Islet precursor cell (in vitro differentiated cells): ENCODE results near the gene C1QA.
"Not testable (repeated sequence)": the region's sequence is repeated elsewhere in the genome, so short reads cannot be mapped to it uniquely, and the experiment has no call there.

ENCODE experiments used
- DNase-seq: peaks from one replicate; pipeline ENCODE4 v3.0.0-alpha.2; 2018

Gene C1QA

DNA sequence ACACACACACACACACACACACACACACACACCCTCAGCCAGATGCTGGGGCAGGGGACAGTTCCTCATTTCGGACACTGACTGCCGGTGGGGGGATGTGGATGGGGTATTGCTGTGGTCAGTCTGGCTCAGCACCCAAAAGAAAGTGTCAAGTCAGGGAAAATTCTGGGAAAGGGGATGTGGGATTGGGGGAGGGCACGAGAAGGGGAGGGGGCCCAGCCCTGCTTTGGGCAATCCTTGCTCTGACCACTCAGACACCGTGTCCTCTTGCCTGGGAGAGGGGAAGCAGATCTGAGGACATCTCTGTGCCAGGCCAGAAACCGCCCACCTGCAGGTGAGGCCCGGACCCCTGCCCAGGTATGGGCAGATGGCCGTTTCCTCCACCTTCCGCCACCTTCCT is 7.0 kb downstream of the C1QA start, which contains the start of gene C1QC:
Gene C1QC (plus strand): TSS at position 253 of the 400 bp plus-strand sequence. CDS start 391 bp downstream, outside the sequence.
- DNase-seq = no peak

DNA sequence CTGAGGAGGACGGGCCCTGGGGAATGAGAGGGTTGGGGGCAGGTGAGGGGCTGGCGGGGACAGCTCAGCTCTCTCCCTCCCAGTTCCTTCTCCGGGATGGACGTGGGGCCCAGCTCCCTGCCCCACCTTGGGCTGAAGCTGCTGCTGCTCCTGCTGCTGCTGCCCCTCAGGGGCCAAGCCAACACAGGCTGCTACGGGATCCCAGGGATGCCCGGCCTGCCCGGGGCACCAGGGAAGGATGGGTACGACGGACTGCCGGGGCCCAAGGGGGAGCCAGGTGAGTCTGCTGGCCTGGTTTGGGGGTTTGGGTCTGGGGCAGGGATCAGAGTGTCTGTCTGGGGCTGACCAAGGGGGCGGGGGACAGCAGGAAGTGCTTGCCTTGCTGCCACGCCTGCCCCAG is 7.5 kb downstream of the C1QA start:
- no peak for DNase-seq

DNA sequence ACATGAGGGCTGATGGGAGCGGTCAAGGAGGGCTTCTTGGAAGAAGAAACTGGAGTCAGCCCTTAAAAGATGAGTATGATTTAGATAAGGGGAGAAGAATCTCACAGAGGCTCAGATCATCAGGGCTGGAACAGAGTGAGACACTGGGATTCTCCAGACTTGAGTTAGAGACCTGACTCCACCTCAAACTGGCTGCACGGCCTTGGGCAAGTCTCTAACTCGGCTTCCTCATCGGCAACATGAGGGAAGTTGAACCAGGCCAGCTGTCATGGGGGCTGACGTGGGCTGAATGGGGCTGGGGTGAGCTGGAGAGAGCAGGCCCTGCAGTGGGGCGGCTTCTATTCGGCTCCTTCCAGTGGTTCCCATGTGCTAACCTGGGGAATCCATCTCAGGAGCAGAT is 9.5 kb downstream of the C1QA start:
- no peak for DNase-seq

DNA sequence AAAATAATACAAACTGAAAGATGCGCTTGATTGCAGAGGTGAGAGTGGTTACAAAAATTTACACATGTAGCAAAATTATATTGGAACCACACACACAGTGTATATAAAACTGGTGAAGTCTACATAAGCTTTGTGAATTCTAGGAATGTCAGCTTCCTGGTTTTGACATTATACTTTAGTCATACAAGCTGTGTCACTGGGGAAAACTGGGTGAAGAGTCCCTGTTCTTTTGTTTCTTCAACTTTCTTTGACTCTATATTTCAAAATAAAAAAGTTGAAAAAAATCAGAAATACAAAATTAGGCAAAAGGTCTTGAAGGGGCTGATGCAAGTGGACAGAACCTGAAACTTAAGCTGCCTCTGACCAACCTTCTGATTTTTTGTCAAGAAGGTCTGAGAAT is 10.0 kb downstream of the C1QA start:
- no peak for DNase-seq

DNA sequence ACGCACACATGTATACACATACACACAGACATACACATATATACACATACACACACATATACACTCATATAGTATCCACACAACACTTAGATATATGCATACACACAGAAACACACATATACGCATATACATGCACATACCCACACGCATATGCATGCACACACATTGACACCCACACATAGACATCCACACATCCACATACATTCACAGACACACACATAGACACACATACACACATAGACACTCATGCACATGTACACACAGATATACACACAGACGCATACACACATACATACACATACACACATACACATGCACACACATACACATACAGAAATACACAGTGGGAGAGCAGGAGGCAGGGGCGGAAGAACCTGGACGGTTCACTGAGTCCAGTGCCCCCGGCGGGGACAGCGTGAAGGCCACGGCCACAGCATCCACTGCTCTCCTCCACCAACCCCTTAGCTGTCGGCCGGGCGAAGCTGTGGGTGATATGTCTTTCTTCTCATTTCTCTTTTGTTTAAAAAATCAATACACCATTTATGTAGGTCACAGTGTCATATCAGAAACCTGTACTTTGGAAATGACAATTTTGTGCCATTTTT is 13.8 kb downstream of the C1QA start:
- no peak for DNase-seq

DNA sequence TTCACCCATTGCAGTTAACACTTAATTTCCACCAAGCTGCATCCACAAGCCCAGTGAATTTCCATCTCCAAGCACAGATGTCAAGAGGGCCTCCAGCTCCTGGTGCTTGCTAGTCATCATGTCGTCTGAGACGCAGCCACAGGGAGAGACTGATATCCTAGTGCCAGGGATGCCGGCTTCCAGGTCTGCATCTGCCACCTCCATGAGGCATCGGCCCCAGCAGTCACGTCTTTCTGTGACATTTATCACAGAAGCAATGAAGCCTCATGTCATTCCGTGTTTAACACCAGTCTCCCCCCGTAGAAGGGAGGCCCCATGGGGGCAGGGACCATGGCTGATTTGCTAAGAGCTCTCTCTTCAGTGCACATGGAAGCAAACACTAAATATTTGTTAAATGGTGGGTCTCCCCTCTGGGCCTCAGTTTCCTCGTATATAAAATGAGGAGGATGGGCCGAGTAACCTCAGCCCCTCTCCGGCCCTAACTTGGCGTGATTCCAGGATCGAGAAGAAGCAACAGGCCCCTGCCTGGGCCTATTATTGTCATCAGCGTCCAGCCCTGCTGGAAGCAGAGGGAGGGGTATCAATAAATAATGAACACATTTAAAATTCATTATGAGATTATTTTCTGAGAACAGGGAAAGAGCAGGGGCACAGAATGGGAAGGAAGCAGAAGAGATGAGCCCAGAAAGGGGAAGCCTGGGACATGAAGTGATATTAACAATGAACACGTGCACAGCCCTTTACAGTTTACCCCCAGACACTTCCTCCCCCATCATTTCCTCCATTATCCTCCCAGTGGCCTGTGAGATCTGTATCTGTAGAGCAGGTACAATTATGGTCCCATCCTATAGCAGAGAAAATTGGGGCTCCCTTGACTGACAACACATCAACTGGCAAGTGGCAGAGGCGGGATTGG is 15.8 kb downstream of the C1QA start:
- DNase-seq = no peak

DNA sequence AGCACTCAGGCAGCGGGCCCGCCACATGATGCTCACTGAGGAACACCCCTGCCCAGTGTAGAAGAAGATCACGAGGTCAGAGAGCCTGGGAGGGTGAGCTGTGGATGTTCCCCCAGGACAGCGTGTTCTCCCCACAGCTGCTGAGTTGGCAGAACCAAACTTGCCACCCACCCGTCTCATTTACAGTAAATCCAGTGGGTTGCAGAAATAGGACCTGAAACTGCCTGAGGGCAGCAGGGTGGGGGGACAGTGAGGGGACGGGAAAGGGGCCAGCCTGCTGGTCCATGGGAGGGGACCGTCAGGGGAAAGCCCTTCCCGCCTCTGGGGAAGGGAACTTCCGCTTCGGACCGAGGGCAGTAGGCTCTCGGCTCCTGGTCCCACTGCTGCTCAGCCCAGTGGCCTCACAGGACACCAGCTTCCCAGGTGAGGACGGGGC is 16.5 kb downstream of the C1QA start, which contains the start of gene C1QB:
Gene C1QB (plus strand): TSS at position 356 of the 436 bp plus-strand sequence. CDS start 6,227 bp downstream, outside the sequence.
- DNase-seq = no peak

DNA sequence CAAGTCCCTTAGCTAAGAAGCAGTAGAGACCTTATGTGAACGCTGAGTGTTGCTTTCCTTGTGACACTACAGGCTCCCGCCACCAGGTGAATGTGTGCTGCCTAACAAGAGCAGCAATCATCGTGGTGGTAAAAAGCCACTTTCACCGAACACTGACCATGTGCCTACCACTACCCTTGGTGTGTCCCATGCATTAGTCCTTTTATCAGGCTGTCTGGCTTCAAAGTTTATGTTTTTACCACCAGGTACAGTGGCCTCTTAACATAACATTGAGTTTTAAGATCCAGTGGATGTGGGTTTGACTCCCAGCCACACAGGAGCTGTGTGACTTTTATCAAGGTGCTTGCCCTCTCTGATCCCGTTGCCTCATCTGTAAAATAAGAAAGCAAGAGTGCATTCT is 18.3 kb downstream of the C1QA start:
- DNase-seq = no peak

DNA sequence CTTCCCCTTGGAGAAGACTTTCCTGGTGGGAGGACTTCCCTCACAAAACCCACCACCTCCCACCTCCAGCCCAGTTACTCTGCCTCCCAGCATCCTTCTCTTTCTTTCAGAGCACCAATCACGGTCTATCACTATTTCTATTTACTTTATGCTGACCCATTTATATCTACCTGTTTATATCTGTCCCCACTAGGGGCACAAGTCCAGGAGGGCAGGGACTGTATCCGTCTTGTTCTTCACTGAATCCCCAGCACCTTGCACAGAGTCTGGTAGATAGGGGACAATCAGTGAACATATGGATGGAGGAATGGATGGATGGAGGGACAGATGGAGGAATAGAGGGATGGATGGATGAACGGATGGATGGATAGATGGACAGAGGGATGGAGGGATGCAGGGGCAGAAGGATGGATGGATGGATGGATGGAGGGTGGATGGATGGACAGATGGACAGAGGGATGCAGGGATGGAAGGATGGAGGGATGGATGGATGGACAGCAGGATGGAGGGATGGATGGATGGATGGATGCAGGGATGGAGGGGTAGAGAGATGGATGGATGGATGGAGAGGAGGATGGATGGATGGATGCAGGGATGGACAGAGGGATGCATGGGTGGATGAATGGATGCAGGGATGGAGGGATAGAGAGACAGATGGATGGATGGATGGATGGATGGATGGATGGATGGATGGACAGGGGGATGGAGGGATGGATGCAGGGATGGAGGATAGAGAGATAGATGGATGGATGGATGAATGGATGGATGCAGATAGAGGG is 22.1 kb downstream of the C1QA start:
- DNase-seq = no peak

DNA sequence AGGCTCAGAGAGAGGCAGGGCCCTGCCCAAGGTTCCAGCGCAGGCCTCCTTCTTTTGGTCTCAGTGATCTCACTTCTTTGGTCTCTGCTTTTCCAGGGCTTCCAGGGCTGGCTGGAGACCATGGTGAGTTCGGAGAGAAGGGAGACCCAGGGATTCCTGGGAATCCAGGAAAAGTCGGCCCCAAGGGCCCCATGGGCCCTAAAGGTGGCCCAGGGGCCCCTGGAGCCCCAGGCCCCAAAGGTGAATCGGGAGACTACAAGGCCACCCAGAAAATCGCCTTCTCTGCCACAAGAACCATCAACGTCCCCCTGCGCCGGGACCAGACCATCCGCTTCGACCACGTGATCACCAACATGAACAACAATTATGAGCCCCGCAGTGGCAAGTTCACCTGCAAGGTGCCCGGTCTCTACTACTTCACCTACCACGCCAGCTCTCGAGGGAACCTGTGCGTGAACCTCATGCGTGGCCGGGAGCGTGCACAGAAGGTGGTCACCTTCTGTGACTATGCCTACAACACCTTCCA is 24.4 kb downstream of the C1QA start:
- no peak for DNase-seq

DNA sequence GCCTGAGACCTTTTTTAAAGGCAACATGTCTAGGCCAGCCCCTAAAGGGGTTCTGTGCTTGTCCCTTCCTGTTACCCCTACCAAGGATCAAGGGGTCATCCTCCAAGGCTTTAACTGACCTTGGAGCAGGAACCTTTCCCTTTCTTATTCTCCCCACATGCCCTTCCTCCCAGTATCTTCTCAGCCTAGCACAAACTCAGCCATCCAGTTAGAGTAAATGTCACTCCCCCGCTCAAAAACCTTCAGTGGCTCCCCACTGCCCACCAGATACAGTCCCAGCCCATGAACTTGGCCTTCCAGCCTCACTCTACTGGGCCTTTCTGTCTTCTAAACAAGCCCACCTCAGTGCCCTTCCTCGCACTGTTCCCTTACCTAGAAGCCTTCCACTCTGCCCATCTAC is 25.5 kb downstream of the C1QA start:
- no peak for DNase-seq

DNA sequence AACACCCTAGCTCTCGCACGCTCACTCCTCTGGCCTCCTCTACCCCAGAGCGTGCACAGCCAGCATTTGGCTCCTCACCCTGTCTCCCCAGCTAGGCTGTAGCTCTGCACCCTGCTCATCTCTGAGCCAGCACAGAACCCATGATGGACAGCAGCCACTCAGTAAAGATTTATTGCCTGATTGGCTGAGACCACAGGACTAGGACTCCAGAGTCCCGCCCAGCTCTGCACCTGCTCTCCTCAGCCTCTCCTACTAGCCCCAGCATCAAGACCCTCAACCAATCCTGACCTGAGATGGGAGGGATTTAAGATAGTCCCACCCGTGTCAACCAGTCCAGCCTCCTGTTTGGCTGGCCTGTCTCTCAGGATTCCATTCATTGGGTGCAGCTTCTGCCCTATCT is 25.9 kb downstream of the C1QA start:
- DNase-seq = peak; percentile 77

DNA sequence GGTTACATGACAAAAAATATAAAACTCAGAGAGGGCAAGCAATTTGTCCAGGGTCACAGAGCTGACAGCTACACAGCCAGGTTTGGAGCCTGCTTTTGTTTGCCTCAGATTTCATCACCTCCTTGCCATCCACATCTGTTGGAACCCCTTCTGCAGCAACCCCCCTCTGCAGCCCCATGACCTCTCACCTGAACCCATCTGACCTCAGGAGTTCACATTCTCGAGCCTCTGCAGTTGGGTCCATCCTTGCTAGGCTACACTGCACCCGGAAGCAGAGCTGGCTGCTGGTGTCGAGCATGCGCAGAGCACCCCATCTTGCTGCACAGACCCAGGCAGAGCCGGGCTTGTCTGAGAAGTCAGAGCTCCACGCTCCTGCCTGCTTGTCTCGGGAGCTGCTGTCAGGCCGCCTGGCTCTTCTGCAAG is 26.6 kb downstream of the C1QA start:
- DNase-seq = no peak

DNA sequence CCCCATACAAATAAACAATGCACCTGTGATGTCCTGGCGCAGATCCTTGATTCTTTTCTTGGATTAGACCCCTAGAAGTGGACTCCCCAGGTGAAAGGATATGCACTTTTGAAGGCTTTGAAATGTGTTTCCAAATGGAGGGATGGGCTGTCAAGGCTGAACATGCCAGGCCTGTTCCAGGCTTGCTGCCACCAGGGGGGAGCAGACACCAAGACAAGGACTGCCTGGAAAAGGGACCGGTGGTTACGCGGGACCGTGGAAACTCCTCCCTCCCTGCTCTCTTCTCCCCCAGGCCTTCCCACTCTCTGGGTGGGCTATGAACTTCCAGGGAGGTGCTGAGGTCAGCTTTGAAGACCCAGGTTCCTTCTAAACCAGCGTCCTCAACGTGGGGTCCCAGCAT is 29.3 kb downstream of the C1QA start:
- DNase-seq = peak; percentile 69

DNA sequence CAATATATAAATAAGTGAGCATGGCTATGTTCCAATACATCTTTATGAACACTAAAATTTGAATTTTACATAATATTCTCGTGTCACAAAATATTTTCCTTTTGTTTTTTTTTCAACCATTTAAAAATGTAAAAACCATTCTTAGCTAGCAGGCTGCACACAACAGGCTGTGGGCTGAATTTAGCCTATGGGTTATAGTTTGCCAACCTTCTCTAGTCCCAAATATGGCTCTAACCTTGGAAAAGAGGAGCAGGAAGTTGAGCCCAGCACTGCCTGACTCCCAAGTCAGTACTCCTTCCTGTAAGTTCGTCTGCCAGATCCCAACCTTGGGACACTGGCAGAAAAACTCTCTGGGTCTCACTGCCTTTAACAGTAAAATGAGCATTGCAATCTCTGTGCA is 30.0 kb downstream of the C1QA start:
- DNase-seq = no peak

DNA sequence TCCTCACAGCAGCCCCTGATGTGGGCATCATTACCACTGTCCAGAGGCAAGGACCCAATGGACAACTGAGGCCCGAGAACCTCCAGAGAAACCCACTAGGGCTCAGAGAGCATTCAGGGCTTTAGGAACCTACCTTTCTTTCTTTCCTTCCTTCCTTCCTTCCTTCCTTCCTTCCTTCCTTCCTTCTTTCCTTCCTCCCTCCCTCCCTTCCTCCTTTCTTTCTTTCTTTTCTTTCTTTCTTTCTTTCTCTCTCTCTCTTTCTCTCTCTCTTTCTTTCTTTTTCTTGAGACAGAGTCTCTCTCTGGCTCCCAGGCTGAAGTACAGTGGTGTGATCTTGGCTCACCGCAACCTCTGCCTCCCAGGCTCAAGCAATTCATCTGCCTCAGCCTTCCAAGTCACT is 32.4 kb downstream of the C1QA start:
- not testable (repeated sequence) for DNase-seq

DNA sequence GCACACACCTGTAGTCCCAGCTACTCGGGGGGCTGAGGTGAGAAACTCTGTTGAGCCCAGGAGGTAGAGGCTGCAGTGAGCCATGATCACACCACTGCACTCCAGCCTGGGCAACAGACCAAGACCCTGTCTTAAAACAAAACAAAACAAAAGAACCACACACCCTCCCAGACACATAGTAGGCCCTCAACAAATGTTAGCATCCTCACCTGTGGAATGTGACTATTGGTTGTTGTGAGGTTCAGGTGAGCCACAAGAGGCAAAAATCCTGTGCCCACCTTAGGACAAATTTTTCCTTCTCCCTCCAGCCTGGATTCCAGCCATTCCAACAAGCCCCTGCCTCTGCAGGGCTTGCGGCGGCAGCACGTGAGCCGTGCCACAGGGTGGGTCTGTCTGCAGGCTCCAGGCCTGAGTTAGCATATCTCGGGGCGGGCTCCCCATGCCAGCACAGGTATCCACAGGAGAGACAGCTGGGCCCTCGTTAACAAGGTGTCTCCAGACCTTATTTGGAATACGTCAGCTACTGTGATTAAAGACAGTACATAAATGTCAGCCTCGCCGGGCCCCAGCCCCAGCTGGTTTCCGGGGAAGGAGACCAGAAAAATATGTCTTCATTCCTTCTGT is 34.0 kb downstream of the C1QA start:
- DNase-seq = no peak

DNA sequence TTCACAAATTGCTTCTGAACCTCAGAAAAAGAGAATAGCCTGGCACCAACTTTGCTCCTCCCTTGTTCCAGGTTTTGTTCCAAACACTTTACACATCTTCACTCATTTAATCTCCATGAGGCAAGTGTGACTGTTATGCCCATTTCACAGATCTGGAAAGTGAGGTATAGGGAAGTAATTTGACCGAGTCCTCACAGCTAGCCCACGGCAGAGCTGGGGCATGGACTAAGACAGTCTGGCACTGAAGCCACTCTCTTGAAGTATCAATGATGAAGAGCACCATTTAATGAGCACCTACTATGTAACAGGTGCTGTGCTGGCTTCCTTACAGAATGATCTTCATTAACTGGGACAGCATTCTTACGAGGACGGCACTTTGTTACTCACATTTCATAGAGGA is 35.6 kb downstream of the C1QA start:
- DNase-seq = no peak

DNA sequence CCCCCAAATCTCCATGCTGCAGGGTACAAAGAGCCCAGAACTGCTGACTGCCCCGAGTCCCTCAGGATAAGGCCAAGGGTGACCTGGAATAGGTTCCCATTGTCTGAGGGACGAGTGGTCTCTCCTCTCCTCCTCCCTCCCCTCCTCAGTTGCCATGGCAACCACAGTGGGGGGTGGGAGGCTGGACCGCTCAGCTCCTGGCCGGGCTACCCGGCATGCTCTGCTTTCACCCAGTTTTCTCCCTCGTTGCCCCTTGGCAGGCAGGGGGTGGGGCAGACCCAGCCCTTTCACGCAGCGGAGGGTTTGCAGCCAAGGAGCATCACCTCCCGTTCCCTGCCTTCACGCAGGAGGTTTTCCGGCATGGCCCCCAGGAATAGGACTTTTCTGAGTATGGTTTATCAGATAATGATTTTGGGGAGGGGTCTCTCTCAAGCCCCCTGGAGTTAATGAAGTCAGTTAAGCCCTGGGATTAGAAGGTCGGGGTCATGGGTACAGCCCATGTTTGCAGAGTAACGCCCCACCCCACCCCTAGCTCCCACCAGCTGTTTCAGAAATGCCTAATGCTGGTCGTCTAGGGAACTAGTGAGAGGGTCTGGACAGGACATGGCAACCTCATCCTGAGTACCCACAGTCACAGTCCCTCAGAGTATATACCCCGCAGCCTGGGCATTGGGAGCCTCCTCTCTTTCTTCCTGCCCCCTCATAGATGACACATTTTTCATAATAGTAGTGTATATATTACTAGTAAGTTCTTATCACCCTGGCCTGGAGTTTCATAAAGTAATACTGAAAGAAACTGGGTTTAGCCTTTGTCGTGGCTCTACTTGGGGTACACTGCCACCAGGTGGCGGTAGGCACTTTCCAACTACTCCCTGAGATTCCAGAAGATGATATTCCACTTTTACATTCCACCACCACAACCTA is 37.3 kb downstream of the C1QA start:
- no peak for DNase-seq

DNA sequence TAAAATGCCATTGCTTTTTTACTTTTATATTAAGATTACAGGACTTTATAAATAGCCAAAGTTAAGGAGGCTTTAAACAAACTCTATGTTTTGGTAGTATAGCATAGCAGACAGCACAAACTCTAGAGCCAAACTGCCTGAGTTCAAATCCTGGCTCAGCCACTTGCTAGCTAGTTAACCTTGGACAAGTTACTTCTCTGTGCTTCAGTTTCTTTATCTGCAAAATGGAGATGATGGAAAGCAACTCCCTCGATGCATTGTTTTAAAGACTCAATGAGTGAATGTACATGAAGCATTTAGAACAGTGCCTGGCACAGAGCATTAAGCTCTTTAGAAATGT is 38.0 kb downstream of the C1QA start:
- DNase-seq = no peak

DNA sequence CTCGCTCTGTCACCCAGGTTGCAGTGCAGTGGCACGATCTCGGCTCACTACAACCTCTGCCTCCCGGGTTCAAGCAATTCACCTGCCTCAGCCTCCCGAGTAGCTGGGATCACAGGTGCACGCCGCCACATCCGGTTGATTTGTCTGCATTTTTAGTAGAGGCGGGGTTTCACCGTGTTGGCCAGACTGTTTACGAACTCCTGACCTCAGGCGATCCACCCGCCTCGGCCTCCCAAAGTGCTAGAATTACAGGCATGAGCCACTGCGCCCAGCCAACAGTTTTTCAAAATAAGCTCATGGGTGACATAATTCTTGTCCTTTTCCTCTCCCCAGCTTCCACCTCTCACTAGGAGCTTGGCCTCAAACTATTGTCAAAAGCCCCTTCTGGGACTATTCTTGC is 39.7 kb downstream of the C1QA start:
- not testable (repeated sequence) for DNase-seq
